Head of caudate nucleus (tissue), 42 donors: ENCODE measurements around the gene UQCR11.

Source experiments
- DNase-seq, 42 donors: peaks; one replicate each; pipeline versions ENCODE4 v3.0.0 to v3.0.0-alpha.2; 2020 to 2021; ENCODE audit warnings: mixed read lengths in 7 of 42
- intact Hi-C: fragments of 100-400 bp; cut with DNase I; formaldehyde crosslinking; loops from one replicate; pipeline ENCODE4 v1.15.0; 2022

The UQCR11 gene

GRCh38 chr19:1601613-1602064, 3.6 kb downstream of the UQCR11 start:
- intact Hi-C loops, result no loop called here
- DNase-seq, result no peak

- DNase-seq, result no peak
- intact Hi-C loops, result no loop called here
These were observed 5.8 kb downstream of the UQCR11 start for GRCh38 chr19:1599460-1599846.

GRCh38 chr19:1598777-1599459, 6.3 kb downstream of the UQCR11 start:
- no peak for DNase-seq
- intact Hi-C loops, result no loop called here

GRCh38 chr19:1593501-1593772, 11.8 kb downstream of the UQCR11 start:
- intact Hi-C loops, result loop anchor here (2.0 kb wide), 1 partner anchor 59 kb away; the partner anchor contains the start of gene TCF3
- DNase-seq, result no peak

- peak; percentile 86 to 97 (median 94) for DNase-seq
- intact Hi-C loops, result loop anchor here (1.0 to 2.0 kb wide), 2 partner anchors 12 to 60 kb away; partner anchors contain the start of genes TCF3 and UQCR11
These were observed 12.3 kb downstream of the UQCR11 start, which contains the start of gene MBD3 for GRCh38 chr19:1592755-1593500. TSS of gene MBD3 (minus strand) at chr19:1592865. CDS start at chr19:1592631, 234 bp downstream.

DNA sequence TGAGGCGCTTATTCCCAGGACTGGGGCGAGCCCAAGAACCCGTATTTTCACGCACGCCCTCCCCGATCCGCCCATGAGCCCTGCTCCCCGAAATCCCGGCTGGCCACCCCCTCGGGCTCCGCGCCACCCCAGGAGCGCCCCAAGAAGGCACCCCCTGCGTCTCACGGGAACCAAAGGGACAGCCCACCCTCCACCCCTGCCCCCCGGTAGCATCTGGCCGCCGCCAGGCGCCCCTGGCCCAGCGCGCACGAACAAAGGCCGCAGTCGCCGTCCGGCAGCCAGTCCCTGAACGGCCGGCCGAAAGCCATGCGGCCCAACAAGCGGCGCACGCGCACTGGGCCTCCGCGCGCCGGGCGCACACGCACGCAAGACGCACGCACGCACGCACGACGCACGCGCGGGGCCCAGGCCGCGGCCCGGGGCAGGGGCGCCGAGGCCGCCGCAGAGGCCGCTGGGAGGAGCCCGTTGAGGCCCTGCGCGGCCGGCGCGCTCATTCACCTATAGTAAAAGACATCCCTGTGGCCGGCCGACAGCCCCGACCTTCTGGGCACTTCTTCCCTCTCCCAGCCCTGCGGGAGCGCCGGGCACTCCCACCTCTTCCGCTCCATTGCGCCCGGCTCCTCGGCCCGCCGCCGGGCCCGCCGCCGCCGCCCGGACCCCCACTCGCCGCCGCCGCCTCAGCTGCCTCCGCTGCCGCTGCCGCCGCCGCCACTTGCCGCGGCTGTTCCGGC, 13.1 kb downstream of the UQCR11 start:
- intact Hi-C loops, result loop anchor here (1.0 to 2.0 kb wide), 2 partner anchors 13 to 61 kb away; partner anchors contain the start of genes TCF3 and UQCR11
- DNase-seq, result peak; percentile 44 to 90 (median 80)

- intact Hi-C loops, result loop anchor here (1.0 to 2.0 kb wide), 2 partner anchors 14 to 61 kb away; partner anchors contain the start of genes TCF3 and UQCR11
- no peak for DNase-seq
These were observed 13.7 kb downstream of the UQCR11 start for GRCh38 chr19:1591421-1592023.

- intact Hi-C loops, result no loop called here
- DNase-seq, result no peak
These were observed 14.4 kb downstream of the UQCR11 start for GRCh38 chr19:1590641-1591397.

GRCh38 chr19:1587872-1588271, 17.4 kb downstream of the UQCR11 start:
- intact Hi-C loops, result no loop called here

DNA sequence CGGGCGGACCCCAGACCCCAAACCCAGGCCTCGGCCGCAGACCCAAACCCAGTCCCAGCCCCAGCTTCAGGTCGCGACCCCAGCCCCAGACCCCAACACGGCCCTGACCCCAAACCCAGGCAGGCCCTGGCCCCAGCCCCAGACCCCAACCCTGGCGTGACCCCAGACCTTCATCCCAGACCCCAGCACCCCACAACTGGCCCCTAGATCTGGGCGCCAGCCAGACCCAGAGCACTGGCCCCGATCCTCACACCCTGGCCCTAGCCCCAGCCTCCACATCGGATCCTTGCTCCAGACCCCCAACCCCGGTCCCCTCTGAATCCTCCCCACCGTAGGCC, 20.1 kb downstream of the UQCR11 start:
- intact Hi-C loops, result no loop called here
- DNase-seq, result no peak

More at GRCh38 chr19:1587872-1588271, 17.4 kb downstream of the UQCR11 start:
- no peak for DNase-seq

GRCh38 chr19:1584500-1585242, 20.6 kb downstream of the UQCR11 start:
- no peak for DNase-seq
- intact Hi-C loops, result no loop called here

GRCh38 chr19:1582201-1582600, 23.1 kb downstream of the UQCR11 start:
- intact Hi-C loops, result no loop called here
- no peak for DNase-seq

DNA sequence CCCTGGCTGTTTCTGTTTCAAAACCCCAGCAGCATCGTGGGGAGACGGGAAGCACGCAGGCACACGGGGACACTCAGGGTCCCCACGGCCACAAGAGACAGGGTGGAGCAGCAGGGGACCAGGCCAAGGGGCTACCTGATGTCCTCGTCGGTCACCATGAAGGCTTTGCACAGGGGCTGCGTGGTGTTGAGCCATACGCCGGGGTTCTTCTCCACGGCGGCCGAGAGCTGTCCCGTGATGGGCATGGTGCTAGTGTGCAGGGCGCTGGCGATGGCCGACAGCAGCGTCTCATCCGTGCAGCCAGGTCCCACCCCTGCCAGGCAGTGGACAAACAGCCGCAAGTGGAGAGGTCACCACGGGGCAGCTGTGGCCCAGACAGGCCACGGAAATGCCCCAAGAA, 24.3 kb downstream of the UQCR11 start:
- intact Hi-C loops, result no loop called here
- no peak for DNase-seq

DNA sequence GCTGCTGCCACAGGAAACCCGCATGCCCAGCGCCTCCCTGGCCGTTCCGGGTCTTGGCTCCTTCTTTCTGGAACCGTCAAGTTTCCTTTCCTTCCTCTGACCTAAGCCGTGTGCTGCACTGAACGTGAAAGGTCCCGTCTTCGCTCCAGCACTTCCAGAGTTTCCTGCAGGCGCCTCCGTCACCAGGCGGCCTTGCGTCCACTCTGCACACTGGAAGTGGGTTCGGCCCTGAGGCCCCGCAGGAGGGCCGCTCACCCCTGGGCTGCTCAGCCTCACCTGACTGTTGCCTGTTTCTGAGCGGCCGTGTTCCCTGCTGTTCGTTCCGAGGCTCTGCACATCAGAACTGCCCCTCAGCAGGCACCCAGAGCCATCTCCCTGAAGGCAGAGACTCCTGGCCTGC, 24.9 kb downstream of the UQCR11 start:
- no peak for DNase-seq
- intact Hi-C loops, result no loop called here

- intact Hi-C loops, result no loop called here
These were observed 26.0 kb downstream of the UQCR11 start for GRCh38 chr19:1579222-1579621.

DNA sequence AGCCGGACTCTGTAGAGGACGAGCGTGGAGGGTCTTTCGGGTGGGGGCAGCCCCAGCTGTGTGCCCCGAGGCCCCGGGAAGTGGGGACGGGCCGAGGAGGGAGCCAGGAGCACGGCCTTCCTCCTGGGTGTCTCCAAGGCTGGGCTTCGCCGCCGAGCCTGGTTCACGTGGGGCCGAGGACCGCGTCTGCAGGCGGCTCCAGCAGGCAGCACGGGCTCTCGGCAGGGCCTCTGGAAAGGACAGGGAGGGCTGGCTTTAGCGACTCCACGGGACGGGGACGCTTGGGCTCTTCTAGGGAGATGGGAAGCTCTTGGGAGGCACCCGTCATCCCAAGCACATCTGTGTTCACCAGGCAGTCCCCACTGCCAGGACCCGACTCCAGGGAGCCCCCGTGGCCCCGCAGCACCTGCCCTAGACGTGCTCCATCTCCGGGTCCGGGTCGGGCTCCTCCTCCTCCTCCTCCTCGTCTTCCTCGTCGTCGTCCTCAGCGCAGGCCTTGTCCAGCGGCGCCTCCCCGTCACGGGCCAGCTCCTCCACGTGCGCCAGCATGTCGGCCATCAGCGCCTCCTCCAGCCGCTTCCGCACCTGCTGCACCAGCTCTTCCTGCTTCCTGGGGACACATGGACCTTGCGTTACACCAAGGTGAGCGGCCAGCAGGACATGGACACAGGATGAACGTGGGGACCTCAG, 27.2 kb downstream of the UQCR11 start:
- no peak for DNase-seq
- intact Hi-C loops, result no loop called here

More at GRCh38 chr19:1579222-1579621, 26.0 kb downstream of the UQCR11 start:
- no peak for DNase-seq
